Astrocyte (in vitro differentiated cells and primary cell): ENCODE results near the gene CCDC63. TPM values are rescaled to one million over a fixed set of nuclear protein-coding genes. Genes with fewer than 3 reads are reported as not detected.
A peak's percentile ranks its signal among the peaks of the same experiment; 100 is the strongest.

Source experiments
- DNase-seq: peaks from one replicate; pipeline ENCODE4 v3.0.0-alpha.2; 2010; ENCODE audit warnings: low read depth
- FAIRE-seq: peaks from 2 replicates; lab custom pipeline; 2011; peaks lifted over from hg19 to GRCh38; lab: Jason Lieb, UNC
- H2AFZ ChIP-seq: 2 replicates; pipeline ENCODE4 v1.6.0; 2012; ENCODE audit warnings: low read depth, low read length, inconsistent platforms
- H3K27ac ChIP-seq: 2 replicates; pipeline ENCODE4 v1.5.1; 2011; ENCODE audit warnings: low read depth, low read length, inconsistent platforms
- H3K27me3 ChIP-seq: 2 replicates; pipeline ENCODE4 v1.6.0; 2011; ENCODE audit warnings: low read length, inconsistent platforms; ENCODE audit not compliant: insufficient read depth
- H3K36me3 ChIP-seq: 2 replicates; pipeline ENCODE4 v1.5.1; 2011; ENCODE audit warnings: low read length, inconsistent platforms; ENCODE audit not compliant: insufficient read depth
- H3K4me1 ChIP-seq: 2 replicates; pipeline ENCODE4 v1.5.1; 2011; ENCODE audit warnings: low read length, inconsistent platforms; ENCODE audit not compliant: insufficient read depth
- H3K4me2 ChIP-seq: 2 replicates; pipeline ENCODE4 v1.6.0; 2012; ENCODE audit warnings: low read length, inconsistent platforms
- H3K4me3 ChIP-seq: 2 replicates; pipeline ENCODE4 v1.5.1; 2011; ENCODE audit warnings: low read depth, mild to moderate bottlenecking, low read length, inconsistent platforms; ENCODE audit not compliant: insufficient read depth
- H3K79me2 ChIP-seq: 2 replicates; pipeline ENCODE4 v1.6.0; 2012; ENCODE audit warnings: mild to moderate bottlenecking, low read length, inconsistent platforms; ENCODE audit not compliant: insufficient read depth
- H3K9ac ChIP-seq: 2 replicates; pipeline ENCODE4 v1.6.0; 2012; ENCODE audit warnings: mild to moderate bottlenecking, low read length, inconsistent platforms
- H3K9me3 ChIP-seq: 2 replicates; pipeline ENCODE4 v1.5.1; 2012; ENCODE audit warnings: low read depth, mild to moderate bottlenecking, low read length, inconsistent platforms; ENCODE audit not compliant: insufficient read depth
- H4K20me1 ChIP-seq: 2 replicates; pipeline ENCODE4 v1.6.0; 2012; ENCODE audit warnings: low read length, inconsistent platforms; ENCODE audit not compliant: insufficient read depth
- H3K27ac Mint-ChIP-seq: one replicate; pipeline ENCODE4 v1.8.0; 2021; ENCODE audit warnings: mild to moderate bottlenecking, mixed read lengths; ENCODE audit not compliant: unreplicated experiment
- H3K27me3 Mint-ChIP-seq: one replicate; pipeline ENCODE4 v1.8.0; 2021; ENCODE audit warnings: low read depth, mixed read lengths; ENCODE audit not compliant: unreplicated experiment
- H3K36me3 Mint-ChIP-seq: one replicate; pipeline ENCODE4 v1.8.0; 2021; ENCODE audit warnings: low read depth, mixed read lengths; ENCODE audit not compliant: unreplicated experiment
- H3K4me1 Mint-ChIP-seq: one replicate; pipeline ENCODE4 v1.8.0; 2021; ENCODE audit warnings: low read depth, mixed read lengths; ENCODE audit not compliant: unreplicated experiment
- H3K4me3 Mint-ChIP-seq: one replicate; pipeline ENCODE4 v1.8.0; 2021; ENCODE audit warnings: mild to moderate bottlenecking, moderate library complexity, mixed read lengths; ENCODE audit not compliant: unreplicated experiment
- H3K9me3 Mint-ChIP-seq: one replicate; pipeline ENCODE4 v1.8.0; 2021; ENCODE audit warnings: mild to moderate bottlenecking, mixed read lengths; ENCODE audit not compliant: unreplicated experiment
- EZH2 ChIP-seq: IDR thresholded peaks from 2 replicates; pipeline ENCODE4 v1.6.1; 2012; ENCODE audit warnings: mild to moderate bottlenecking, low read length, inconsistent platforms; ENCODE audit not compliant: insufficient read depth
- total RNA-seq: library from RNA; stranded (reverse); gene quantifications from 2 replicates; pipeline ENCODE4 v1.2.1, GENCODE V29; 2021
- TF ChIP-seq, protein P1 (sequence below): IDR thresholded peaks from 2 replicates; pipeline ENCODE4 v1.5.1; 2011; ENCODE audit warnings: low read depth, mild to moderate bottlenecking, inconsistent platforms, low read length, moderate library complexity; ENCODE audit not compliant: insufficient read depth

The CCDC63 gene
- total RNA-seq, 1 donor from 2014 or later: 0.30 TPM

DNA sequence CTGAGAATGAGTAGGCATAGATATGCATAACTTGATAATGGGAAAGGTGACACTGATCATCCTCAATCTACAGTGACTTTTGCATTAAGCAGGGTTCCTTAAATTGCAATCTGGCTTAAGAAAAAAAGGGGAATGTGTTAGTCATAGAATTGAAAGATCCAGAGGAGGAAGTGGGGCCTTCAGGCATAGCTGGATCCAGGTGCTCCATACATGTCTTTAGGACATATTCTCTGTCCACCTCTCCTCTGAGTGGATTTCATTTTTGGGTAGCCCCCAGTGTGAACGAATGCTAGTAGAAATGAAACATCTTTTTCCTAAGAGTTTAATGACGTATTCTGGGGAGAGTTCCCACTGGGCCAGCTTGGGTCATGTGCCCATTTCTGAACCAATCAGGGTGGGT is 27.6 kb downstream of the CCDC63 start:
- peaks cover 3% of the 10 kb centered on the region for H3K4me1 Mint-ChIP-seq
- FAIRE-seq (no peak), DNase-seq (no peak)
- Histone ChIP-seq H3K4me1 (no peaks in the 10 kb centered on the region), H3K9me3 (no peaks in the 10 kb centered on the region), H3K79me2 (no peaks in the 10 kb centered on the region), H3K36me3 (no peaks in the 10 kb centered on the region), H3K9ac (no peak overlapping the region), H3K27ac (no peak overlapping the region), H3K4me3 (no peak overlapping the region), H4K20me1 (no peaks in the 10 kb centered on the region), H3K27me3 (peaks cover 8% of the 10 kb centered on the region), H3K4me2 (no peak overlapping the region), H2AFZ (no peak overlapping the region)
- H3K4me3 Mint-ChIP-seq: no peak overlapping the region
- H3K36me3 Mint-ChIP-seq: no peaks in the 10 kb centered on the region
- H3K27ac Mint-ChIP-seq: no peak overlapping the region
- H3K27me3 Mint-ChIP-seq: peaks cover 18% of the 10 kb centered on the region
- peaks cover 10% of the 10 kb centered on the region for H3K9me3 Mint-ChIP-seq
- TF ChIP-seq, protein P1, sequence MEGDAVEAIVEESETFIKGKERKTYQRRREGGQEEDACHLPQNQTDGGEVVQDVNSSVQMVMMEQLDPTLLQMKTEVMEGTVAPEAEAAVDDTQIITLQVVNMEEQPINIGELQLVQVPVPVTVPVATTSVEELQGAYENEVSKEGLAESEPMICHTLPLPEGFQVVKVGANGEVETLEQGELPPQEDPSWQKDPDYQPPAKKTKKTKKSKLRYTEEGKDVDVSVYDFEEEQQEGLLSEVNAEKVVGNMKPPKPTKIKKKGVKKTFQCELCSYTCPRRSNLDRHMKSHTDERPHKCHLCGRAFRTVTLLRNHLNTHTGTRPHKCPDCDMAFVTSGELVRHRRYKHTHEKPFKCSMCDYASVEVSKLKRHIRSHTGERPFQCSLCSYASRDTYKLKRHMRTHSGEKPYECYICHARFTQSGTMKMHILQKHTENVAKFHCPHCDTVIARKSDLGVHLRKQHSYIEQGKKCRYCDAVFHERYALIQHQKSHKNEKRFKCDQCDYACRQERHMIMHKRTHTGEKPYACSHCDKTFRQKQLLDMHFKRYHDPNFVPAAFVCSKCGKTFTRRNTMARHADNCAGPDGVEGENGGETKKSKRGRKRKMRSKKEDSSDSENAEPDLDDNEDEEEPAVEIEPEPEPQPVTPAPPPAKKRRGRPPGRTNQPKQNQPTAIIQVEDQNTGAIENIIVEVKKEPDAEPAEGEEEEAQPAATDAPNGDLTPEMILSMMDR: no peak
- no peak for TF ChIP-seq EZH2

DNA sequence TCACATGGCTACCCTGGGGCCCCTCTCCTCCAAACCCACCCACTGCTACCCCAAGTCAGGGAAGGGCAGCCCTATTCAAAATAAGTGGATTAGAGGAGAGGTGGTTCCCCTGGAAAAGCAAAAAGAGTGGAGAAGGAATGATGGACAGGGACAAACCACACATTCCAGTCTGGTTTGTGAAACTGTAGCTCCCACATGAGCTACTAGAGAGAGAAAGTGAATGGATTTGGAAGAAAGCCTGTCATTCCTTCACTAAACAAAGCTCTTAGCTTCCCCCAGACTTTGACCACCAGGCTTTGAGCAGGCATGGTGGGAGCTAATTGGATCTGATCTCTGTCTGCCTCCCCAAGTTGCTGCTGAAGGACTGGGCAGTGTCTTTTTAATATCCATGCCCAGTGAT is 28.0 kb downstream of the CCDC63 start:
- Histone ChIP-seq H3K79me2 (no peaks in the 10 kb centered on the region), H3K4me3 (no peak overlapping the region), H3K4me1 (no peaks in the 10 kb centered on the region), H3K36me3 (no peaks in the 10 kb centered on the region), H3K27ac (no peak overlapping the region), H3K9ac (no peak overlapping the region), H3K9me3 (no peaks in the 10 kb centered on the region), H2AFZ (no peak overlapping the region), H4K20me1 (no peaks in the 10 kb centered on the region), H3K27me3 (peaks cover 8% of the 10 kb centered on the region), H3K4me2 (no peak overlapping the region)
- no peak overlapping the region for H3K4me3 Mint-ChIP-seq
- H3K27me3 Mint-ChIP-seq: peaks cover 18% of the 10 kb centered on the region
- peaks cover 7% of the 10 kb centered on the region for H3K9me3 Mint-ChIP-seq
- DNase-seq (peak; percentile 14), FAIRE-seq (no peak)
- H3K4me1 Mint-ChIP-seq: peaks cover 3% of the 10 kb centered on the region
- H3K36me3 Mint-ChIP-seq: no peaks in the 10 kb centered on the region
- TF ChIP-seq, protein P1: no peak
- no peak for TF ChIP-seq EZH2
- H3K27ac Mint-ChIP-seq: no peak overlapping the region

DNA sequence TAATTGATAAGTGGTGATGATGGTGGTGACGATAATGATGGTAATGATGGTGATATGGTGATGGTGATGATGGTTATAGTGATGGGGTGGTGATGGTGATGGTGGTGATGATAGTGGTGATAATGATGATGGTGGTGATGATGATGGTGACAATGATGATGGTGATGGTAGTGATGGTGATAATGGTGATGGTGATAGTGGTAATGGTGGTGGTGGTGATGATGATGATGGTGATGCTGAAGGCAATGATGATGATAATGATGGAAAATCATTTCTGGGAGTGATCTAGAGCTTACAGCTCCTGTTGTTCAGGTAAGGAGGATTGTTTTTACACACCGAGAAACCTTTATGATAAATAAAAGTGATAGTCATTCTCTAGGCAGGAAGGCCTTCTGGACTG is 33.9 kb downstream of the CCDC63 start:
- Histone ChIP-seq H3K27me3 (no peaks in the 10 kb centered on the region), H3K9me3 (no peaks in the 10 kb centered on the region), H3K4me1 (no peaks in the 10 kb centered on the region), H3K9ac (no peak overlapping the region), H3K4me2 (no peak overlapping the region), H3K36me3 (no peaks in the 10 kb centered on the region), H3K79me2 (no peaks in the 10 kb centered on the region), H3K4me3 (no peak overlapping the region), H4K20me1 (no peaks in the 10 kb centered on the region), H2AFZ (no peak overlapping the region), H3K27ac (no peak overlapping the region)
- FAIRE-seq: no peak
- no peak for TF ChIP-seq EZH2
- DNase-seq: no peak
- Mint-ChIP-seq H3K4me3 (no peak overlapping the region), H3K9me3 (peaks cover 3% of the 10 kb centered on the region), H3K27ac (no peak overlapping the region), H3K36me3 (no peaks in the 10 kb centered on the region), H3K4me1 (no peaks in the 10 kb centered on the region), H3K27me3 (peaks cover 13% of the 10 kb centered on the region)
